ENCODE measurements around the gene RGS11. TPM values are rescaled to one million over a fixed set of nuclear protein-coding genes. Genes with fewer than 3 reads are reported as not detected.

Gene RGS11
- total and polyA plus RNA-seq, 2 of the 4 experiments (the other 2 are of a cell fraction), result under 0.01 to 0.48 TPM

DNA sequence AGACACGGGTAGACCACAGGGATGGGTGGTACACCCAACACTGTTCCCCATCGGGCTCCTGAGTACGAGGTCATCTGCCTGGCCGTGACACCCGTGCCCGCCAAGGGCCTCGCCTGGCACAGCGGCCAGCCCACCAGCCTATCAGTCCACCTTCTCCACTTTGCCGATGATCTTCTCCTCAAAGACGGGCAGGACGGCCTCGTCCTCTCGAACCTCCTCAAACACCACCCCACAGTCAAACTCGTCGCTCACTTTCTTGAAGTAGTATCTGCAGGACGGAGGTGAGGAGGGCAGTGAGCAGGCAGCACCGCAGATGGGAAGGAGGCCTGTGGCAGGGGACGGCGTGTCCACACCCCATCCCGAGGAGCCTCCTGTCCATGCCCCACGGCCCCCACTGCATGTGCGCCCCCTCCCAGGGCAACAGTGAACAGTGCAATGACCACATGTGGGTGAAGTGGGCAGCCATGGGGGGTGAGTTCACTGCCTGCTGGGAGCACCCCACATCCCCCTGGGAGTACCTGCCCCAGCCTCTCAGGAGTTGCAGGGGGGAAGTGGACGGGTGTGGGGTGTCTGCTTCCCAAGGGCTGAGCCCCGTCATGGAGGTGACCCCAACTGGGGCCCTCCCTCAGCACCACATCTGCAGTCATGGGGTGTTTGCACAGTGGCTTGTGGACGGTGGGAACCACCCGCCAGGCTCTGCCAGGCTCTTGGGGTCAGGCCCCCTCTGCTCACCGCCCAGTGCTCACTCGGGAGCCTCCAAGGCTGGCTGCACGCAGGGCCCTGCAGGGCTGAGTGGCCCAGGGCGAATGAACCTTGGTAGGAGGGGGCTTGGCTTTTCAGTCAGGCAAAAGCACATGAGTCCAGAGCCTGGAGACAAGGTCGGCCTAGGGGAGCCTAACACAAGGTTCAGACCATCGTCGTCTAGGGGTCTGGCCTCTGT, 12.5 kb upstream of the RGS11 start:
- H3K27me3 ChIP-seq (ENCODE audit: control insufficient read depth, insufficient read depth, low read length), result no peaks in the 10 kb centered on the region
- ATAC-seq (ENCODE audit: low read depth) (no peak), DNase-seq (no peak)
- intact Hi-C loops (cut with micrococcal nuclease), result no loop called here
- POLR2A ChIA-PET (ENCODE audit: unreplicated experiment), result no interaction called here
- H2BK20ac ChIP-seq (ENCODE audit: low read depth, low read length), result no peak overlapping the region
- CTCF ChIA-PET, result no interaction called here
- TF ChIP-seq RAD21 (IDR thresholded peaks at IDR 0.05; ENCODE audit: low read length) (no peak), FOS (IDR thresholded peaks at IDR 0.05; ENCODE audit: low read depth, low read length) (no peak), RCOR1 (IDR thresholded peaks at IDR 0.05; ENCODE audit: insufficient replicate concordance, low read length) (no peak), BHLHE40 (IDR thresholded peaks at IDR 0.05; ENCODE audit: low read depth, low read length) (no peak), MAFK (IDR thresholded peaks at IDR 0.05; ENCODE audit: low read depth, low read length) (no peak), CEBPB (IDR thresholded peaks at IDR 0.05; ENCODE audit: low read depth, low read length) (no peak), NFE2L2 (IDR thresholded peaks at IDR 0.05; ENCODE audit: low read depth, low read length) (no peak), POLR2A (IDR thresholded peaks at IDR 0.05; ENCODE audit: low read depth, low read length) (no peak), RFX5 (IDR thresholded peaks at IDR 0.05; ENCODE audit: low read depth, low read length) (no peak), MAZ (IDR thresholded peaks at IDR 0.05; ENCODE audit: borderline replicate concordance, low read depth, low read length) (no peak)
- TF ChIP-seq, protein P1, sequence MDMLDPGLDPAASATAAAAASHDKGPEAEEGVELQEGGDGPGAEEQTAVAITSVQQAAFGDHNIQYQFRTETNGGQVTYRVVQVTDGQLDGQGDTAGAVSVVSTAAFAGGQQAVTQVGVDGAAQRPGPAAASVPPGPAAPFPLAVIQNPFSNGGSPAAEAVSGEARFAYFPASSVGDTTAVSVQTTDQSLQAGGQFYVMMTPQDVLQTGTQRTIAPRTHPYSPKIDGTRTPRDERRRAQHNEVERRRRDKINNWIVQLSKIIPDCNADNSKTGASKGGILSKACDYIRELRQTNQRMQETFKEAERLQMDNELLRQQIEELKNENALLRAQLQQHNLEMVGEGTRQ (IDR thresholded peaks at IDR 0.05; ENCODE audit: low read depth, low read length), result no peak
- TF ChIP-seq, protein P2, sequence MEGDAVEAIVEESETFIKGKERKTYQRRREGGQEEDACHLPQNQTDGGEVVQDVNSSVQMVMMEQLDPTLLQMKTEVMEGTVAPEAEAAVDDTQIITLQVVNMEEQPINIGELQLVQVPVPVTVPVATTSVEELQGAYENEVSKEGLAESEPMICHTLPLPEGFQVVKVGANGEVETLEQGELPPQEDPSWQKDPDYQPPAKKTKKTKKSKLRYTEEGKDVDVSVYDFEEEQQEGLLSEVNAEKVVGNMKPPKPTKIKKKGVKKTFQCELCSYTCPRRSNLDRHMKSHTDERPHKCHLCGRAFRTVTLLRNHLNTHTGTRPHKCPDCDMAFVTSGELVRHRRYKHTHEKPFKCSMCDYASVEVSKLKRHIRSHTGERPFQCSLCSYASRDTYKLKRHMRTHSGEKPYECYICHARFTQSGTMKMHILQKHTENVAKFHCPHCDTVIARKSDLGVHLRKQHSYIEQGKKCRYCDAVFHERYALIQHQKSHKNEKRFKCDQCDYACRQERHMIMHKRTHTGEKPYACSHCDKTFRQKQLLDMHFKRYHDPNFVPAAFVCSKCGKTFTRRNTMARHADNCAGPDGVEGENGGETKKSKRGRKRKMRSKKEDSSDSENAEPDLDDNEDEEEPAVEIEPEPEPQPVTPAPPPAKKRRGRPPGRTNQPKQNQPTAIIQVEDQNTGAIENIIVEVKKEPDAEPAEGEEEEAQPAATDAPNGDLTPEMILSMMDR (conservative IDR thresholded peaks at IDR 0.05; ENCODE audit: low read depth, low read length), result no peak
- no peak overlapping the region for H3K4me2 ChIP-seq (ENCODE audit: low read depth, low read length)
- no peaks in the 10 kb centered on the region for H3K9me1 ChIP-seq (ENCODE audit: insufficient read depth, low read length)
- H3K14ac ChIP-seq (replicated peaks; ENCODE audit: low read depth, low read length), result no peak overlapping the region
- H2BK15ac ChIP-seq (ENCODE audit: low read depth, low read length), result no peak overlapping the region
- H2AFZ ChIP-seq (replicated peaks; ENCODE audit: low read length, poor library complexity), result no peak overlapping the region
- no peak overlapping the region for H3K27ac ChIP-seq (ENCODE audit: insufficient read depth, low read length)
- no peak overlapping the region for H2BK120ac ChIP-seq (ENCODE audit: low read depth, low read length)
- no peak overlapping the region for H2BK5ac ChIP-seq (ENCODE audit: low read depth, low read length, poor library complexity, severe bottlenecking)
- dilution Hi-C loops (cut with HindIII; ENCODE audit: low sequenced_read_pairs, unreplicated experiment), result no loop called here
- H3K4me1 ChIP-seq (ENCODE audit: control insufficient read depth, insufficient read depth, low read length), result no peaks in the 10 kb centered on the region
- no peak overlapping the region for H4K8ac ChIP-seq (ENCODE audit: low read depth in 2 of 2, low read length in 2 of 2)
- no peak overlapping the region for H4K91ac ChIP-seq (ENCODE audit: insufficient read depth, low read depth, low read length)
- no peaks in the 10 kb centered on the region for H3K79me1 ChIP-seq (ENCODE audit: low read depth in 1 of 2, low read length in 2 of 2)
- H3K18ac ChIP-seq (ENCODE audit: low read depth, low read length), result no peak overlapping the region
- WGBS, 2 experiments (ENCODE audit: extremely low coverage in 2 of 2, insufficient read length in 1 of 2), result 98% methylated on average over 10 of the region's 33 CpGs; no CpG with 5 or more reads in 1 of the 2 experiments
- H3K36me3 ChIP-seq (ENCODE audit: control insufficient read depth, insufficient read depth, low read length), result peaks cover 42% of the 10 kb centered on the region; the same call in 1 of the 2 replicates
- no peak overlapping the region for H2AK9ac ChIP-seq (replicated peaks; ENCODE audit: low read depth, low read length, poor library complexity)
- in situ Hi-C loops (cut with MboI; ENCODE audit: low sequenced_read_pairs), result no loop called here
- no peaks in the 10 kb centered on the region for H3K9me3 ChIP-seq (ENCODE audit: control insufficient read depth, insufficient read depth, low read length)
- no peak overlapping the region for H3K4ac ChIP-seq (ENCODE audit: low read depth, low read length)
- no peak overlapping the region for H4K5ac ChIP-seq (ENCODE audit: low read depth, low read length)
- no TSS peak for BruUV-seq (replicated peaks)
- H2AK5ac ChIP-seq (ENCODE audit: low read depth, low read length), result no peak overlapping the region
- no peak overlapping the region for H3K23ac ChIP-seq (ENCODE audit: low read depth, low read length)
- no peaks in the 10 kb centered on the region for H4K20me1 ChIP-seq (ENCODE audit: insufficient read depth, low read length)
- H3K56ac ChIP-seq (ENCODE audit: extremely low read depth, insufficient read depth, low read length), result no peak overlapping the region
- no peak overlapping the region for H3K4me3 ChIP-seq (ENCODE audit: insufficient read depth, low read depth, low read length)
- no peak overlapping the region for H3K9ac ChIP-seq (ENCODE audit: low read depth, low read length)
